SK-N-SH (cell line): ENCODE measurements around the gene MMP23B.

Experiments used
- MEF2A ChIP-seq: IDR thresholded peaks from 2 replicates; pipeline ENCODE4 v1.4.0; 2012; ENCODE audit warnings: low read depth, borderline replicate concordance
- MXI1 ChIP-seq: IDR thresholded peaks from 2 replicates; pipeline ENCODE4 v1.6.1; 2012; ENCODE audit warnings: mild to moderate bottlenecking, low read depth, low read length, improper control_type of control experiment
- POLR2AphosphoS5 ChIP-seq: IDR thresholded peaks from 2 replicates; pipeline ENCODE4 v1.6.1; 2012; ENCODE audit warnings: low read depth, low read length
- RFX5 ChIP-seq: IDR thresholded peaks from 2 replicates; pipeline ENCODE4 v1.6.1; 2012; ENCODE audit warnings: mild to moderate bottlenecking, improper control_type of control experiment, low read length
- TF ChIP-seq, protein P1 (sequence below): fragments of 200-600 bp; sonication (generic); IDR thresholded peaks from 2 replicates; pipeline ENCODE4 v1.6.1; 2017; ENCODE audit warnings: antibody characterized with exemption, mild to moderate bottlenecking, moderate library complexity
- TF ChIP-seq, protein P2 (sequence below): IDR thresholded peaks from 2 replicates; pipeline ENCODE4 v1.4.0; 2012; ENCODE audit warnings: low read depth
- TF ChIP-seq, protein P3 (sequence below): IDR thresholded peaks from 2 replicates; pipeline ENCODE4 v1.4.0; 2012; ENCODE audit warnings: low read depth, borderline replicate concordance
- TF ChIP-seq, protein P4 (sequence below): IDR thresholded peaks from 2 replicates; pipeline ENCODE4 v1.6.1; 2012; ENCODE audit warnings: mild to moderate bottlenecking, low read depth, low read length, moderate library complexity

DNA sequence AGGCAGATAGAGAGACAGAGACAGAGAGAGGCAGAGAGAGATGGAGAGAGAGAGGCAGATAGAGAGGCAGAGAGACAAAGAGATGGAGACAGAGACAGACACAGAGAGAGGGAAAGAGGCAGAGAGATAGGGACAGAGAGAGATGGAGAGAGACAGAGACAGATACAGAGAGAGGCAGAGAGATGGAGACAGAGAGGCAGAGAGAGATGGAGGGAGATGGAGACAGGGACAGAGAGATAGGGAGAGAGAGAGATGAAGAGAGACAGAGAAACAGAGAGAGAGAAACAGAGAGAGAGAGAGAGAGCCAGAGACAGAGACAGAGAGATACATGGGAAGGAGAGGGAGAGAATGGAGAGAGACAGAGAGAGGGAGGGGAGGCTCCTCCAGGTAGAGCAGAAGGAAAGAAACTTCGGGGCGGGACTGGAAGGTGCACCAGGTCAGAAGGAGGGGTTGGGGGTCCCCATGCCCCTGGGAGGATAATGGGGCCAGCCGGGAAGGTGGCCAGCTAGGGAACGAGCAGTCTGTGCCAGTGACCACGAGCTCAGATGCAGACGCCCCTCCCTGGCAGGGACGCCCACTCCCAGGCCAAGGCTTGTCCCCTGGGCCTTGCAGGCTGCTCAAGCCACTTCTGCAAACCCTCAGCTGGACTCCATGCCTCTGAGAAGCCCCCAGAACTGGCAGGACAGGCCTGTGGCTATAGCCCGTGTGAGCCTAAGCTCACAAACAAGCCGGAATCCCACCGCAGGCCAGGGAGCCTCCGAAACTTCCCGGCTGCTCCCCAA, 35.3 kb upstream of the MMP23B start:
- TF ChIP-seq, protein P1, sequence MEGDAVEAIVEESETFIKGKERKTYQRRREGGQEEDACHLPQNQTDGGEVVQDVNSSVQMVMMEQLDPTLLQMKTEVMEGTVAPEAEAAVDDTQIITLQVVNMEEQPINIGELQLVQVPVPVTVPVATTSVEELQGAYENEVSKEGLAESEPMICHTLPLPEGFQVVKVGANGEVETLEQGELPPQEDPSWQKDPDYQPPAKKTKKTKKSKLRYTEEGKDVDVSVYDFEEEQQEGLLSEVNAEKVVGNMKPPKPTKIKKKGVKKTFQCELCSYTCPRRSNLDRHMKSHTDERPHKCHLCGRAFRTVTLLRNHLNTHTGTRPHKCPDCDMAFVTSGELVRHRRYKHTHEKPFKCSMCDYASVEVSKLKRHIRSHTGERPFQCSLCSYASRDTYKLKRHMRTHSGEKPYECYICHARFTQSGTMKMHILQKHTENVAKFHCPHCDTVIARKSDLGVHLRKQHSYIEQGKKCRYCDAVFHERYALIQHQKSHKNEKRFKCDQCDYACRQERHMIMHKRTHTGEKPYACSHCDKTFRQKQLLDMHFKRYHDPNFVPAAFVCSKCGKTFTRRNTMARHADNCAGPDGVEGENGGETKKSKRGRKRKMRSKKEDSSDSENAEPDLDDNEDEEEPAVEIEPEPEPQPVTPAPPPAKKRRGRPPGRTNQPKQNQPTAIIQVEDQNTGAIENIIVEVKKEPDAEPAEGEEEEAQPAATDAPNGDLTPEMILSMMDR: no peak
- TF ChIP-seq POLR2AphosphoS5 (no peak), RFX5 (no peak), MEF2A (no peak), MXI1 (no peak)
- TF ChIP-seq, protein P2, sequence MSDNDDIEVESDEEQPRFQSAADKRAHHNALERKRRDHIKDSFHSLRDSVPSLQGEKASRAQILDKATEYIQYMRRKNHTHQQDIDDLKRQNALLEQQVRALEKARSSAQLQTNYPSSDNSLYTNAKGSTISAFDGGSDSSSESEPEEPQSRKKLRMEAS: no peak
- TF ChIP-seq, protein P3, sequence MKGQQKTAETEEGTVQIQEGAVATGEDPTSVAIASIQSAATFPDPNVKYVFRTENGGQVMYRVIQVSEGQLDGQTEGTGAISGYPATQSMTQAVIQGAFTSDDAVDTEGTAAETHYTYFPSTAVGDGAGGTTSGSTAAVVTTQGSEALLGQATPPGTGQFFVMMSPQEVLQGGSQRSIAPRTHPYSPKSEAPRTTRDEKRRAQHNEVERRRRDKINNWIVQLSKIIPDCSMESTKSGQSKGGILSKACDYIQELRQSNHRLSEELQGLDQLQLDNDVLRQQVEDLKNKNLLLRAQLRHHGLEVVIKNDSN: no peak
- TF ChIP-seq, protein P4, sequence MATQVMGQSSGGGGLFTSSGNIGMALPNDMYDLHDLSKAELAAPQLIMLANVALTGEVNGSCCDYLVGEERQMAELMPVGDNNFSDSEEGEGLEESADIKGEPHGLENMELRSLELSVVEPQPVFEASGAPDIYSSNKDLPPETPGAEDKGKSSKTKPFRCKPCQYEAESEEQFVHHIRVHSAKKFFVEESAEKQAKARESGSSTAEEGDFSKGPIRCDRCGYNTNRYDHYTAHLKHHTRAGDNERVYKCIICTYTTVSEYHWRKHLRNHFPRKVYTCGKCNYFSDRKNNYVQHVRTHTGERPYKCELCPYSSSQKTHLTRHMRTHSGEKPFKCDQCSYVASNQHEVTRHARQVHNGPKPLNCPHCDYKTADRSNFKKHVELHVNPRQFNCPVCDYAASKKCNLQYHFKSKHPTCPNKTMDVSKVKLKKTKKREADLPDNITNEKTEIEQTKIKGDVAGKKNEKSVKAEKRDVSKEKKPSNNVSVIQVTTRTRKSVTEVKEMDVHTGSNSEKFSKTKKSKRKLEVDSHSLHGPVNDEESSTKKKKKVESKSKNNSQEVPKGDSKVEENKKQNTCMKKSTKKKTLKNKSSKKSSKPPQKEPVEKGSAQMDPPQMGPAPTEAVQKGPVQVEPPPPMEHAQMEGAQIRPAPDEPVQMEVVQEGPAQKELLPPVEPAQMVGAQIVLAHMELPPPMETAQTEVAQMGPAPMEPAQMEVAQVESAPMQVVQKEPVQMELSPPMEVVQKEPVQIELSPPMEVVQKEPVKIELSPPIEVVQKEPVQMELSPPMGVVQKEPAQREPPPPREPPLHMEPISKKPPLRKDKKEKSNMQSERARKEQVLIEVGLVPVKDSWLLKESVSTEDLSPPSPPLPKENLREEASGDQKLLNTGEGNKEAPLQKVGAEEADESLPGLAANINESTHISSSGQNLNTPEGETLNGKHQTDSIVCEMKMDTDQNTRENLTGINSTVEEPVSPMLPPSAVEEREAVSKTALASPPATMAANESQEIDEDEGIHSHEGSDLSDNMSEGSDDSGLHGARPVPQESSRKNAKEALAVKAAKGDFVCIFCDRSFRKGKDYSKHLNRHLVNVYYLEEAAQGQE: no peak
